ENCODE results near the gene FNBP1L.
"Not testable (repeated sequence)": the region's sequence is repeated elsewhere in the genome, so short reads cannot be mapped to it uniquely, and the experiment has no call there.

FNBP1L gene

DNA sequence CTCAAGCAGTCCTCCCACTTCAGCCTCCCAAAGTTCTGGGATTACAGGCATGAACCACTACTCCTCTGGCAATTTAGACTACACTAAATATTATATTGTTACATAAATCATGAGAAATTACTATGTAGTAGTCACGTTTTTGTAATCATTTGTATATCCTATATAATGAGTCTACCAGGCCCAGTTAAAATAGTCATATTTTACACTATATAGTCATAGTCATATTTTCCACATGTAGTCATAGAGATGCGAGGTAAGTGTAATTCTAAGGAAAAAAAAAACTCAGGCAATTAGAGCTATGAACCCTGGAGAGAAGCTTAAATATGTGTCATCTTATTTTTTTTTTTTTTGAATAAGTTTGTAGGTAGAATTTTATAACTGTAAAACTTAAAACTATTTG is 90.0 kb downstream of the FNBP1L start:
- no peak for DNase-seq

DNA sequence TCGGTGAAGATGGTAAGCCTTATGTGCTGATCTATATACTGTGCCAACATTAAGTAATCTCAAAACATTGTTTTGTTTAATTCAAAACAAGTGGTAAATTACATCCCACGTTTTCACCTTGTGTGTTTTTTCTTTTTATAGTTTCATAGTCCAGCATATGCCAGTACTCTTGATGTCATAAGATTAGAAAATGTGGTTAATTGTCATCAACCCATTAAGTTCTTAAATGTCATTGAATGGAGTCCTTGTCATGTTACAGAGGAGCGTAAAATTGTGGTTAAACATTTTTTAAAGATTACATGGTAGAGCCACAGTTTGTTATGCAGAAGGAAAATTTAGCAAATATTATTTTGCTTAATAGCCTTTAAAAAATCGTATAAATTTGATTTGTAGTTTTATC is 93.1 kb downstream of the FNBP1L start:
- DNase-seq: no peak

DNA sequence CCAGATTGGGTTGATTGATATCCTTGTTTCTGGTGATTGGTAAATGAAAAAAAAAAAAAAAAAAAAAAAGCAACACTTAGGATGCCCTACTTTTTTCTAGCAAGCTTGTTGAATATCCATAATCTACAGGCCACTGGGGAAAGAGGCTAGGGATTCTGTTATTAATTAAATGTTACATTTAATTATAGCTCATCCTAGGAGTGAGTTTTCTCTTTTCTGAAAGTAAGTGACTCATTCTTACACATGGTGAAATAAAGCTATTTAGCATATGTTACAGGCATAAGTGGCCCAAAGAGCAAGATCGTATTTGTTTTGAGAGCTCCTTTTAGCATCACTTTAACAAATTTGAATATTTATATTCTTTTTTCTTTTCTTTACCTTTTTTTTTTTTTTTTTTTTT is 94.5 kb downstream of the FNBP1L start:
- DNase-seq: no peak

DNA sequence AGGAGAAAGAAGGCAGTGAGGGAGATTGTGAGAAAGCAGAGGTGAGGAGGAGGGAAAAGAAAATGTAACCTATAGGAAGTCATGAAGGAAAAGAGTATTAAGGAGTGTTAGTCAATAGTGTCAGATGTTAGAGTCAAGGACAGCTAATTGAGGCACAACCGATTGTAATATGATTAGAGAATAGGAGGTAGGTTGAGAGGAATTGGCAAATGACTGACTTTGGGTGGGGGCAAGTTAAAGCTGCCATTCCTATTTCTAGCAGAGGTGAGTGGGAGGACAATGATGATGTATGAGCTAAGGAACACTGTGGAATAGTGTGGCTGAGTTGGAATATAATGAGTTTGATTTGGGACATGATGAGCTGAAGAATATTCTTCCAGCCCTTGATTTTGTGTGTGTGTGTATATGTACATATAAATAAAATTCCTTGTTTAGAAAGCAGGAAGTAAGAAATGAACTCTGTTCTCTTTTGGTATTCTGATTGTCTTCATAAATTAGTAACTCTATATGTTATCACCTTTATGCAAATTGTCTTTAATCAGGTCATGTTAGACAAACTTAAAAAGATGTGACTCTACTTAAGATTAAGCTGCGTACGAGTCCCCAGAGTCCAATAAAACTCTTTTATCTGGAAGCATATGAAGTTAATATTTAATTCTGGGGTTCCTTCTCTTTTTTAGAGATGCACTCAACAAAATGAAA is 98.4 kb downstream of the FNBP1L start:
- no peak for DNase-seq

DNA sequence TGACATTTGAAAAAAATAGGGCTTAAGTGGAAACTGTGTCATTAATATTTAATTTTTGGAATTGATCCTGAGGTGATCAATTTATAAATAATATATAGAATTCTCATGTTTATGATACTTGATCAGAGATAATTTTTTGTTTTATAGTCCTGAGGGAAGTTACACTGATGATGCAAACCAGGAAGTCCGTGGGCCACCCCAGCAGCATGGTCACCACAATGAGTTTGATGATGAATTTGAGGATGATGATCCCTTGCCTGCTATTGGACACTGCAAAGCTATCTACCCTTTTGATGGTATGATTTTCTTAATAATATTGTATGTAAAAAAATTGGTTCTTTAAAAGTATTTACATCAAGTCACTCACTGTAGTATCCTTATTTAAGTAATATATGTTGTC is 101.2 kb downstream of the FNBP1L start:
- no peak for DNase-seq

DNA sequence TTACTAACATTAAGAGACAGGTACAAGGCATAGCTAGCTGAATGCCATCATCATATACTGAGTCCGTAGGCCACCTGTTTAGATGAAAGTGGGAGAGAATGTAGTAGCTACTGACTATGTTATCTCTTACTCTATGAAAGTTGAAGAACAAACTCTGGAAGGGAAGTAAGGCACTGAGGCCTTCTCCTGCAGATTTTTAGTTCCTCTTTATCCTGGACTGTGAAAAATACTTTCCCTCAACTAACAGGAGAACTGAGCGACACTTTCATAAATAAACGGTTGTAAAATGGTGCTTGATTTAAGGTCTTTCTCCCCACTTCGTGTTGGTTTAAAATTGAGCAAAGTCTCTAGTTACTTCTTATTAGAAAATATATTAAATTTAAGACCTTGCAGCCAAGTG is 101.9 kb downstream of the FNBP1L start:
- DNase-seq: no peak

DNA sequence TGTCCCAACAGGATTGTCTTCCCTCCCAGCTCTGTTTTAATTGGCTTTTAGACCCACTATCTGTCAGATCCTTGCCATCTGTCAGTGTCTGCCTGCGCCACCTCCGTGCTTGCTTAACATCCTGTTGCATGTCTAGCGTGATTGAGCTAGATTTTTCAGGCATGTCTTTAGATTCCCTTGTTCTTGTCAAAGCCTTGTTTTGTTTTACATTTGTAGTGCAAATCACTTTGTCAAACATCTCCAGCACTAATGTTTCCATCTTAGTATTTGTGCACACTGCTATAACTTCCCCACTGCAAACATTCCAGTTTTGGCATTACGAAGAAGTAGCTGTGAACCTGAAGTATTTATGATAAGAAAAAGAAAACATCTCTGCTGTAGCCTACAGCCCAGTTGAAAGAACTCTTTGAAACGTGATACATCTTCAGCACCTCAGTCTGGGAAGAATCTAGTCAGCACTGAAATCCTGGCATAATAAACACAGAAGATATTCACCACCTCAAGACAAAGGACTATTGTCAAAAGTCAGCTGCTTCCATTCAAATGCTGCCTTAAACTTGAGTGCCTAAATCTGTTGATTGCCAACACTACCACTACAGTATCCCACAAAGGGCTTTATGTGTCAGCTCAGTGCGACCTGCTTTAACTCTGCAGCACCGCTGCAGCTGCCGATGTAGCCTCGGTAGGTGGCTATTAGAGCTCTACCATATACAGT is 105.0 kb downstream of the FNBP1L start:
- DNase-seq: no peak

DNA sequence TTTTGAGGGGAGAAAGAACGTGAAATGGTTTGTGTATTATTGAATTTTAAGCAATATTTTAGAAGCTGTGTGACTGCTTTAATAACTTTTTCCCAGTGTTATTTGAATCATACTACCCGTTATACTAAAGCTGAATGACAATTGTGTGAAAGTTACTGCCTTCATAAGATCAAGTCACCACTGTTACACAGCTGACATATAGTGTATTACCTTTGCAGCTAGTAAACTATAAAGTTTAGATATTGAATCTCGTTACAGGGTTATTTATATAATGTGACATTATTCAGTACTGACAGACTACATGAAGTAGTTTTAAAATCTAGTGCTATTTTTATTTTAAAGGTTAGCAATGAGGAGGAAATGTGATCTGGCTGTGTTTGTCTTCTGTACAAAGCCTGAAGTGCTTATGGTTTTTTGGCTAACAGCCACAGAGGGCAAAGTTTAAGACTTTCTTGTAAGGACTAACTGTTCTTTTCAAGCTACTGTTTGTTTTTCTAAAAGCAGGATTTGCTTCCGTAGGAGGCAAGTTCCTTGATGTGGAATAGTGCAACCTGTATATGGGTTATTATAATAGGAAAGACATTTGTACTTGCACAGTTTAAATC is 106.1 kb downstream of the FNBP1L start:
- DNase-seq: not testable (repeated sequence)

DNA sequence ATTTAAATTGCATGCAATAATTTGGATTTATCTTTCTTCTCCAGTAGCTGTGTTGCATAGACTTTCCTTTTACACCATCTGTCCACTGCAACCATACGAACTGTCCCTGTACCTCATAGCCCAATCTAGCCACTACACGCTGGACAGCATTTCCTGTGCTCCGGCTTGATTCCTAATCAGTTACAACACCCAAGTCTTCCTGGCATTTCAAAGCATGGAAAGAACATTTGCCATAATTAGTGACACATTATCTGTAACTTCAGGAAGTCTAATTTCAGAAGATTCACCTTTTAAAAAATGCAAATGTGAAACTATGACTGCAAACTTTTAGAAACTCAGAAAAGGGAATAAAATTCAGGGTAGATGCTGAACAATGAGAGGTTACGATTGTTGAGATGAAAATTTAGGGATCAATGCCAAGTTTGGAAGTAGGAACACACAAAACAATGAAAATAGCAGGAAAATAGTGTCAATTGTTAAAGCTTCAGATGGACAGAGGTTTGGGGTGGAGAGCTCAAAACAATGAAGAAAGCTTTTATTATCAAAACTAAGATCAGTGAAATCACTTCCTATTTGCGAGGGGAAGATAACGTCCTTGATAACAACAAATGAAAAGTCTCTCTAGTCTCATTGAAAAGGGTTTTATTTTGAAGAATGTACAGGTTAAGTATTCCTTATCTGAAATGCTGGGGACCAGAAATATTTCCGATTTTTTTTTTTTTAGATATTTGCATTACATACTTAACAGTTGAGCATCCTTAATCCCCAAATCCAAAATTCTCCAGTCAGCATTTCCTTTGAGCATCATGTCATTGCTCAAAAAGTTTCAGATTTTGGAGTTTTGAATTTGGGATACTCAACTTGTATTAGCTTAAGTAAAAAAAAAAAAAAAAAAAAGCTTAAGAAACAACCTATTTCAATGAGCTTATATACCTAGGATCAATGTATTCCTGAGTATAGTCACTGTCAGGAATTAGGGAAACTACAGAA is 107.3 kb downstream of the FNBP1L start:
- no peak for DNase-seq

DNA sequence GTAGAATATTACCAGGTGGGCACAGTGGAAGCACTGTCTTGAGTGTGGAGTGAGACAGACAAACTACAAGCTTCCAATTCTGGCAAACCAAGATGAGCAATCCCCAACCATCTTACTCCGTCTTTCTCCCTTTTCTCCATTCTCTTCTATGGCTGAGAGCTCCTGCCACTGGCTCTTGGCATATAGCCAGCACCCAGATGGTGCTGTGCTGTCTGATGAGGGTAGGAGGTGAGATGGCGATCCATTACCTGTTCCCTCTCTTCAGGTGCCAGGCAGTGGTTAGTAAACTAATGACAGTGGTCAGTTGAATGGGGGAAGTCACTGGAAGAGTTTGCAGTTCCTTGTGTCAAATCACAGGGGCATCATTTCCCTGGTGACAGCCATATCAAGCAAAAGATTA is 108.4 kb downstream of the FNBP1L start:
- DNase-seq: peak; percentile 40

DNA sequence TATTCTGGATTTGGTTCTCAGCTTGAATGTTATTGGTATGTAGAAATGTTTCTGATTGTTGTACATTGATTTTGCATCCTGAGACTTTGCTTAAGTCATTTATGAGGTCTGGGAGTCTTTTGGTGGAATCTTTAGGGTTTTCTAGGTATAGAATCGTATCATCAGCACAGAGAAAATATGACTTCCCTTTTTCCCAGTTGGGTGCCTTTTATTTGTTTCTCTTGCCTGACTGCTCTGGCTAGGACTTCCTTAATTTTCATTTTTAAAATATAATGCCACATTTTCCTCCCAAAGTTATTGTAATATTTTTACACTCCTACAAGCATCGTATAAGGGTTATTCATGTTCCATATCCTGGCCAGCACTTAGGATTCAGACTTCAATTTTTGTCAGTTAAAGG is 111.1 kb downstream of the FNBP1L start:
- no peak for DNase-seq

DNA sequence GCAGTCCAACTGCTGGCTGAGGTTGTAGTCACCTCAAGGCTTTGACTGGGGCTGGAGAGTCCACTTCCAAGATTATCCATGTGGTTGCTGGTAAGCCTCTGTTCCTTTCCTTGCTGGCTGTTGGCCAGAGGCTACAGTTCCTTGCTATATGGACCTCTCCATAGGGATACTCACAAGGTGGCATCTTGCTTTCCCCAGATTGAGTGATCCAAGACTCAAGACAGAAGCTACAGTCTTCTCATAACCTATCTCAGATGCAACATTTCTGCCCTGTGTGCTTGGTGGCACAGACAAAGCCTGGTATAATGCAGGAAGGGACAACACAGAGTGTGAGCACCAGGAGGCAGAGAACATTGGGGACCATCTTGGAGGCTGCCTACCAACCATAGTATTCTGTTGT is 111.8 kb downstream of the FNBP1L start:
- DNase-seq: no peak

DNA sequence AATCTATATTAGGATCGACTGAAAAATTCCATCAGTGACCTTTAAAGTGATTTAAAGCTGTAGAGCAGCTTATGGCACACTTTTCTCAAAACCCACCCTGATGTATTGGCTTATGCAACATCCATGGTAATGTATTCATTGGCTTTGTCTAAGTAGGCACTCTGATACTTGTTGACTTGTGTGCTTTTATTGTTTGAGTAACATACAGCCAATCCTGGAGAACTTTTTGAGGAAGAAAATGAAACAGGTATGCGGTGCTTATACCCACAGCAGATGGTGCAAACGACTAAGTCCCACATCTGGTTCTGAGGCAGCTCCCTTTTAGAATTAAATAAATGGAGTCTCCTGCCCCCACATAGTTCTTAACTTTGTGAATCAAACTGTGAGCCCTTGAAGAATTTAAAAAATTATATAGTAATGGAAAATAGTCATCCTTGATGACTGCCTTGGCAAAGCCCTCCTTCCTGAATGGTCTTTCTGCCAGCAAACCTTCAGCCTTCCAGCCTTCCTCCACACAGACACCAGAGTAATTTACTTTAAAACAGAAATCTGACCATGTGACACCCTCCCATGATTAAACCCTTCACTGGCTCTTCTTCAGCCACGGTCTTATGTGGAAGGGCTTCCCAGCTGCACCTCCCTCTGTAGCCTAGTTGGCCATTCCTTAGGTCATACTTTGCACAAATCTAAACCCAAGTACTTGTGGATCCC is 117.7 kb downstream of the FNBP1L start:
- DNase-seq: no peak

DNA sequence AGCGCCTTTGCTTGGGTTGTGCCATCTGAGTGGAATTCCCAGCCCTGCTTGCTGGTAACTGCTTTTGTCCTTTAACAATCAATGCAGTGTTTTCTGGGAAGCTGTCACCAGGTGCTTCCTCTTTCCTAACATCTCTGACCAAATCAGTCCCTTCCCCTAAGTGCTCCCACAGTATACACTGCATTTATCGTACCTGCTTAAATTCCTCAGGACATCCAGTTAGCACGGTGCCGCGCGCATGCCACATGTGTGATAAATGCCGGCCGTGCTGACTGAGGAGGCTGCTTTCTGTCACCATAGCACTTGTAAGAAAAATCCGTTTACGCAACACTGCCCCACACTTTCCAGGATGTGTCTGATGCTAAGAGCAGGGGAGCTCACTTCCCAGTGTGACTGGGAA is 118.3 kb downstream of the FNBP1L start:
- DNase-seq: no peak

DNA sequence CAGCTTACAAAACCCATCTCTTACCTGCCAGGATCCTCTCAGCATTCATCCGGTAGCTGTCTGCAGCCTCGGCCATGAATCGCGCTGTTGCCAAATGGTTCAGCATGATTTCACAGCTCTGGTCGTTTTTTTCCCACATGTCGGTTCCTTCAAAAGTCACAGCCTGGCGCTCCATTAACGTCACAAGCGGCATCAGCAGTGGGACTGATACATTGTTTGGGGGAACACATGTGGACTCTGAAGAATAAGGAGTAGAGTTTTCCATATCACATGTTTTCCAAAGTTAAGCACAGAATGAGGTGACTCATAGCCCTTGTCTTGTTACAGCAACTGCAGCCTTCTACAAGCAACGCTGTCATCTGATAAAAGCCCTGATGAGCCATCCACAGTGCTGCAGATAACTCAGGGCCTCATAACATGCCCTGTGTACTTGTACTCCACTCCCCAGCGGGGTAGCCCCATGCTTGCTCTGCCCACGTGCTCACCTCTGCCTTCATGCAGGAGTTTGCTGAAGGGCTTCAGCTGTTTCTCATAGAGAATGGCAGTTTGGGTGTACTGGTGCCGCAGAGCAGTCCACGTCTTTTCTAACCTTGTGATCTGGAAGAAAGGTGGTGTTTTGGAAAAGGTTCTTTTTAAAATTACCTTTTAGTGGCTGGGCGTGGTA is 119.5 kb downstream of the FNBP1L start:
- DNase-seq: no peak

DNA sequence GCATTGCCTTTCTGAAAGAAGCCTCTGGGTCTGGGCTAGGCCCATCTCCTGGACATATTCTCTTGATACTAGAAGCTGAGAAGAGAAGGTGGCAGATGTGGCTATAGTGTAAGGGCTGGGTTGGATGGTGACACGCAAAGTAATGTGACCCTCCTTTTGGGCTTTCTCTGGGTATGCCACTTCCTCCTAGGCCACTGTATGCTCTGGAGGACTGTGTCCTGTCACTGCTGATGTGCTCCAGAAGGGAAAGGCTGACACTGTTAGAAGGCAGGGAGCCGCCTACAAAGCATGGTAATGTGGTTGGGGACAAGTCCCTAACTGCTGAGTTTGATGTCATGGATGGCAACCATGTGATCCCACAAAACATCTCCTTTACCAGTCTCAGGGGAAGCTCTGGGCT is 121.6 kb downstream of the FNBP1L start:
- no peak for DNase-seq

DNA sequence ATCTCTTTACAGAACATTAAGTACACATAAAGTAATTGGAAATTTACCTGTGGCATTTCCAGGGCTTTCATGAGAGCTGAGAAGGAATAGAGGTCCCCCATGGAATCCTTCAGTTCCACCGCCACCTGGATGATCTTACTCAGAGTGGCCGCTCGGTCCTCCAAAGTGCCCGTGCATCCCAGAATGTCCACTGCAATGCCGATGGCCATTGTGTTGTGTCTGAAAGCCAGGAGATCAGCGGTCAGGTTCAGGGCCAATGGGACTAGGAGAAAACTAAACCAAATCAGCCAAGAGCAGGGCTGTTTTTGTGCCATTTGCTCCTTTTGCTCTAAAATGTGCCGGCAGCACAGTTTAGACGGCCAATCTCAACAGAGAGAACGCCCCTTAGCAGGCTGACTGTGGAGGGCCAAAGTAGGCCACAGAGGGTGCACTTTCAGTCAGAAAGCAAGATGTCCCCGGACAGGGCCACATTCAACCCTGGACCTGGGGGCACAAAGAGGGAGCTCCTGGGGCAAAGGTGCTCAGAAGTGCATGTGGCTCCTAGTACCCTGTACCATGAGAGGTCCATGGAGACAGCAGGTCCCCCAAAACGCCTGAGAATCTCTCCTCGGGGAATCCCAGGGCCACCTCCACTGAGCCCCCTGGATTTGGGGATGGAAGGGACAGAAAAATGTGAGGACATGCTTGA is 123.8 kb downstream of the FNBP1L start:
- no peak for DNase-seq

DNA sequence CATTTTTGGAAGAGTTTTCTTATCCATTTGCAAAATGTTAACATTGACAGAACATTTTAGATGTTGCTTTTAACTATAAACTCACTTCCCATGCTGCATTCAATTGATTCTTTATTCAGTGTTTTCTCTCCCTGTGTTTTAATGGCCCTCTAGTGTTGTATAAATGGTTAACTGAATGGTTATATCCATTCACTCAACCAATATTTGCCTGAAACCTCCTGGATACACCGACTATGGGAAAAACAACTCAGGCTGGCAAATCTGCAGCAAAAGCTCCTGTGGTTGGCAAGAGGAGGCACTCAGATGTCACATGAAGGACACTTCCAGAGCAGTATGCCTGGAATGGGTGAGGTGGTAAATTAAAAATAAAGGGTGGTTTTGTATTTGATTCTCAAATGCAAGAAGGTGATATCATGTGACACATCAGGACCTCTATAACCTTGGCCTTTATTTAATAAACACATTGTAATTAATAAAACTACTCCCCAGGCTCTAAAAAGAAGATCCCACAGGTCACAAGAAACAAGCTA is 126.1 kb downstream of the FNBP1L start:
- DNase-seq: no peak

DNA sequence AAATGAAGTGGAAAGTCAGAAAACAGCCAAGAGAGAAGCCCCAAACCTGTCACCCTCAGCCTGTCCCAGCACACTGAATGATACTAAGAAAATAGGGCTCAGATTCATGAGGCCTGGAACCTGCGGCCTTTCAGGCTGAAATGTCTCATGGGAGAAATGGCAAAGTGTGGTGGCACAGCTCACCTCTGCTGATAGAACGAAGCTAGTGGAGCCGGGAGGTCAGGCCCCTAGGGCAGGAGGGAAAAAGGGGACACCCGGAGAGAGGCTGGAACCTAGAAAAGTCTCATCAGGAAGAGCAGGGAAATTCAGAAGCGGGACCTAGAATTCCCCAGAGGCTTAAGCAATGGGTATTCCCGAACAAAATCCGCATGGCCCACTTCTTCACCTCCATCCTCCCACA is 126.6 kb downstream of the FNBP1L start:
- DNase-seq: no peak

DNA sequence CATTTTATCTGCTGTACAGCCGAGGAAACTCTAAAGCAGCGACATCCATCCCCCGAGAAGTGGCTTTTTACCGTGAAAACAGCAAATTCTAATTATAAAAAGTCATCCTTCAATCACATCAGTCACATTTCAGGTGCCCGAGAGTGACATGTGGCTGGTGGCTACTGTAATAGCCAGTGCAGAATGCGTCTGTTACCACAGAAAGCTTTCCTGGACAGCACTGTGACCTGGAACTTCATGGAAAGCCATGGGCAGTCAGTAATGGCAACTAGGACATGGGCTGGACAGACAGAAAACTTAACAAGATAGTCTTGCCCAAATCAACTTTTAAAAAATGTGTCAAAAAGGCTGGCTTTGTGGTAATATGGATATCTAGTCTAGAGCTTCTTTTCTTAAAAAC is 127.1 kb downstream of the FNBP1L start:
- no peak for DNase-seq

All from NCI-H1436 (cell line).